ENCODE measurements around the gene CRIP2. TPM values are rescaled to one million over a fixed set of nuclear protein-coding genes. Genes with fewer than 3 reads are reported as not detected.

The CRIP2 gene
- total RNA-seq: 10 to 100 TPM; 31.7 to 41.3 TPM

GRCh38 chr14:105474483-105475268 lies at the start of gene CRIP2:
CRIP2 (plus strand) TSS chr14:105474821; CDS start chr14:105474863, 42 bp downstream.

GRCh38 chr14:105486163-105486973 lies 11.7 kb downstream of the CRIP2 start, which contains the start of gene CRIP1:
CRIP1 (plus strand) TSS chr14:105486886; CDS start chr14:105487260, 374 bp downstream.

GRCh38 chr14:105490572-105491365 lies 16.1 kb downstream of the CRIP2 start, which contains the start of gene TEDC1:
TEDC1 (plus strand) TSS chr14:105491246; CDS start chr14:105491376, 130 bp downstream.

GRCh38 chr14:105525861-105526775 lies 51.5 kb downstream of the CRIP2 start, which contains the start of gene TMEM121:
TMEM121 (plus strand) TSS chr14:105526583; CDS start chr14:105528835, 2,252 bp downstream.

Other genes starting within 250 kb of the CRIP2 start
- 10 to 100 TPM; 34.4 to 41.3 TPM for gene BTBD6, start 226.3 kb upstream of the CRIP2 start, total RNA-seq
- 10 to 100 TPM; 26.6 to 34.8 TPM for gene BRF1, start 173.8 kb upstream of the CRIP2 start, total RNA-seq
- gene PACS2, start 160.1 kb upstream of the CRIP2 start, total RNA-seq: 10 to 100 TPM; 30.3 to 45.4 TPM
- gene TEX22, start 76.3 kb upstream of the CRIP2 start, total RNA-seq: under 1 TPM in 1 of 2 donors, not detected in 1; 0.34 TPM
- gene MTA1, start 55.0 kb upstream of the CRIP2 start, total RNA-seq: 10 to 100 TPM; 37.5 to 41.0 TPM
- gene CRIP1, start 12.1 kb downstream of the CRIP2 start, total RNA-seq: 1 to 10 TPM in 1 of 2 donors, not detected in 1; 2.0 TPM
- 10 to 100 TPM in 1 of 2 donors, 1 to 10 TPM in 1; 8.9 to 20.6 TPM for gene TEDC1, start 16.4 kb downstream of the CRIP2 start, total RNA-seq
- 10 to 100 TPM in 1 of 2 donors, 1 to 10 TPM in 1; 3.8 to 12.0 TPM for gene TMEM121, start 51.8 kb downstream of the CRIP2 start, total RNA-seq

Measured in melanocyte of skin (primary cell).